Stimulated activated naive CD4-positive, alpha-beta T cell (primary cell): ENCODE results near the gene IGF1R.
"Not testable (repeated sequence)": the region's sequence is repeated elsewhere in the genome, so short reads cannot be mapped to it uniquely, and the experiment has no call there.

Experiments
- DNase-seq, 6 experiments: peaks; one replicate each; lab custom pipeline; 2025; lab: John Stamatoyannopoulos, UW

Gene IGF1R

GRCh38 chr15:98959640-98960007 is 311.3 kb downstream of the IGF1R start:
- DNase-seq = no peak

DNA sequence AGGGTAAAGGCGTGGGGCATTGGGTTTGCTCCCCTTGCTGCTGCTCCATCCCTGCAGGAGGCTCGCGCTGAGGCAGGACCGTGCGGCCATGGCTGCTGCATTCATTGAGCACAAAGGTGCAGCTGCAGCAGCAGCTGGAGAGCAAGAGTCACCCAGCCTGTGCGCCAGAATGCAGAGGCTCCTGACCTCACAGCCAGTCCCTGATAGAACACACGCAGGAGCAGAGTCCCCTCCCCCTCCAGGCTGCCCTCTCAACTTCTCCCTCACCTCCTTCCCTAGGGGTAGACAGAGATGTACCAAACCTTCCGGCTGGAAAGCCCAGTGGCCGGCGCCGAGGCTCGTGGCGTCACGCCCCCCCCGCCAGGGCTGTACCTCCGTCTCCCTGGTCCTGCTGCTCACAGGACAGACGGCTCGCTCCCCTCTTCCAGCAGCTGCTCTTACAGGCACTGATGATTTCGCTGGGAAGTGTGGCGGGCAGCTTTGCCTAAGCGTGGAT is 312.3 kb downstream of the IGF1R start:
- DNase-seq = no peak

- DNase-seq = no peak
Observed at GRCh38 chr15:98963444-98963843, 315.1 kb downstream of the IGF1R start.

- no peak for DNase-seq
Observed at GRCh38 chr15:98964466-98965133, 316.3 kb downstream of the IGF1R start.

DNA sequence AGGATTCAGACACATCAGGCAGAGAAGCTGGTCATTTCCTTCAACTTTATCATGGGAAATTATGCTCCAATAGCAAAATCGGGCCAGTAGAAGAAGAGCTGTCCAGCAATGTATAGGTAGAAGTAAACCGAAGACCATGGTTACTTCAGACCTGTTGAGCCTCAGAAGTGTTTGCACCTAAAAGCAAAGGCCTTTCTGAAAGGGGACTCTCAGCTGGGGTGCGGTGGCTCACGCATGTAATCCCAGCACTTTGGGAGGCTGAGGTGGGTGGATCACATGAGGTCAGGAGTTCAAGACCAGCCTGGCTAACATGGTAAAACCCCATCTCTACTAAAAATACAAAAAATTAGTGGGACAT is 316.8 kb downstream of the IGF1R start:
- not testable (repeated sequence) for DNase-seq

DNA sequence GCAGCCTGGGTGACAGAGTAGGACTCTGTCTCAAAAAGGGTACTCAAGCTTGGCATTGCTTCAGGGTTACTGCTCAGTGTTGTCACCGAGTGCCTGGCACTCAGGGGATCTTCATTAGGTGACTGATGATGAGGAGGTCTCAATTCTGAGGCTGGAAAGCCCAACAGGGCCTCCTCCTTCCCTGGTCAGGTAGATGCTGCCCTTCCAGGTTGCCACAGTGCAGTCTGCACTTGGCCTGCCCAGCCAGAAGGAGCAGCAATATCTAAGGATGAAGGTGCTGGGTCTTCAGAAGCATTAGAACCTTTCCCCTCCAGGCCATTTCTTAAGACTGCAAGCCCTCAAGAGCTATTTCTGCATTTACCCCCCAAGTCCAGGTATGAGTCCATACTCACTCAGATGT is 317.3 kb downstream of the IGF1R start:
- no peak for DNase-seq

- no peak for DNase-seq
Observed at GRCh38 chr15:98966091-98966787, 317.9 kb downstream of the IGF1R start.

DNA sequence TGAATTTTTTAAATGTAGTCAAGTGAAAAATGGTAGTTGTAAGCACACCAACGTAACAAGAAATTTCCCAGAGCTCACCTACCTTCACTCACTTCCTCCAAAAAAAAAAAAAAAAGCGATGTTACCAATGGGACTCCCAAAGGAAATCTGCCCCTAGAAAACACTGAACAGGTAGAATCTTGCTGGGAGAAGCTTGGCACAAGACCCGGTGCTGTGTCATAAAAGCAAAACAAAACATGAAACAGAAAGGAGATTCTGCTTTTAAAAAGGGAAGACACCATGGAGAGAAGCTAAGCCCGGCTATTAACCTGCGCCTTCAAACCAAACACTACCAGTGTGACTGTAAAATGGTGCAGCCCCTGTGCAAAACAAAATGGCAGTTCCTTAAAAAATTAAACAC is 318.8 kb downstream of the IGF1R start:
- DNase-seq = no peak

DNA sequence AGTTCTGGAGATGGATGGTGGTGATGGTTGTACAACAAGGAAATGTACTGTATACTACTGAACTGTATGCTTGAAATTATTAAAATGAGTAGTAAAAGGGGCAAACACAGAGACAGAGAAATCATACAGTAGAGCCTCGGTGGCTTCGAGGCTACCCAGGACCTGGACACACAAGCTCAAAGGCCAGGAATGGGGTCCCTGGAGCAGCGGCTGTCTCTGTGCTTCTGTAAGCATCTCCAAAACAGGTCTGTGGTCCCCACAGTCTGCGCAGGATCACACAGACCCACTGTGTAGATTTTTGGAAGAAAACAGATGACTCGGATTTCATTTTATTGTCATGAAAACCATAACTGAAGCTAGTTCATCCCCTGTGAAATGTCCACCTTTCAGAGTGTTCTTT is 319.6 kb downstream of the IGF1R start:
- no peak for DNase-seq

- DNase-seq = no peak
Observed at GRCh38 chr15:98968576-98968975, 320.2 kb downstream of the IGF1R start.

GRCh38 chr15:98969126-98969735 is 320.9 kb downstream of the IGF1R start:
- no peak for DNase-seq

DNA sequence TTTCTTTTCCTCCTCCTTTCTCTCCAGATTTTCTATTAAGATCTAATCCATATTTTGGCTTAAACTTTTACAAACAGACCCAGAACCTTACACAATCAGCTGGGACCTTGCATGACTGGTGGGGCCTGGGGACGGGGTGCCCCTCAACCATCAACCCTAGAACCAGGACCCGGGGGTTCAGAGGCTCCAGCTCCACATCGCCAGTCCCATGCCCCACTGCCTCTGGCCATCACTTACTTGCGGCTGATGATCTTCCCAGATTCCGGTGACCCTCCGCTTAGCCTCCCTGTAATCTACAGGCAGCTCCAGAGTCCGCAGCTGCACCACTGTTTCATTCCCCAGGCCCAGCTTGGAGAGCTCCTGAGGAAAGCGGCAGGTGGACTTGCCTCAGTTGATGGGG is 322.5 kb downstream of the IGF1R start:
- no peak for DNase-seq

GRCh38 chr15:98976500-98976899 is 328.2 kb downstream of the IGF1R start:
- DNase-seq = no peak

DNA sequence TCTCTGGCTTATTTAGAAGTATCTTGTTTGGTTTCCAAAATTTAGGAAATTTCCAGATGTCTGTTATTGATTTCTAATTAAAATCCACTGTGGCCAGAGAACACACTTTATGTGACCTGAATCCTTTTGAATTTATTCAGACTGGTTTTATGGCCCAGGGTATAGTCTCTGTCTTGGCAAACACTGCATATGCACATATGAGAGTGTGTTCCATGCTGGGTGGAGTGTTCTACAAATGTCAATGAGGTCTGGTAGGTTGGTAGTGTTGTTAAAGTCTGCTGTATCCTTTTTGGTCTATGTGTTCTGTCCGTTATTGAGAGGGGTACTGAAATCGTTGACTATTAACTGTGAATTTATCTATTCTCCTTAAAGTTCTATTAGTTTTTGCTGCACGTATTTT is 329.1 kb downstream of the IGF1R start:
- DNase-seq = no peak

DNA sequence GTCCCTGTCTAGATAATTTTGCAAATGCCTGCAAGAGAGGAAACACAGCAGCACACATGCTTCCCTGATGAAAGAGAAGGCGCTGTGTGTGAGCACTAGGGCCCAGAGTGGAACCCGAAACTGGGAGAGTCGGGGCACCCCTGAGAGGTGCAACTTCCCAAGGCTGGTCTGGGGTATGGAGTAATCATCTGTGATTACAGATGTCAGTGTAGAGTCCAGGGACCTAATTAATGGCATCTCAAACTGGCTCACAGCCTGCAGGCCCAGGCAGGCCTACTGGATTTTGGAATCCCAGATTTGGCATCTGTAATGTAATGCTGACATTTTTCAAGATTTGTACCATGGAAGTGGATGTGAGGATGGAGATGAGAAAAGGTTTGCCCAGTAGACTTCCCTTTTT is 329.8 kb downstream of the IGF1R start:
- DNase-seq = no peak

DNA sequence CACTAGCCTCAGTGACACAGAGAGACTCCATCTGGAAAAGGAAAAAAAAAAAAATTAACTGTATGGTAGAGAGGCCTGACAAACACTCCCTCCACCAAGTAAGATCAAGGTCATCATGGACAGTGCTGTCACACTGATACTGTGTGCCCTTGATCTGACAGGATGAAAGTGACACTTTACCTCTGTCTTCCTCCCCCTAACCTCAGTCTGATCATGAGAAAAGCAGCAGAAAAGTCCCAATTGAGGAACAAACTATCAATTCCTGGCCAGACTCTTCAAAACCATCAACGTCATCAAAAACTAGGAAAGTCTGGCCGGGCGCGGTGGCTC is 332.5 kb downstream of the IGF1R start:
- DNase-seq = no peak

- no peak for DNase-seq
Observed at GRCh38 chr15:98981851-98982722, 333.7 kb downstream of the IGF1R start.

- no peak for DNase-seq
Observed at GRCh38 chr15:98983334-98983733, 335.0 kb downstream of the IGF1R start.

- no peak for DNase-seq
Observed at GRCh38 chr15:98986281-98986680, 337.9 kb downstream of the IGF1R start.

DNA sequence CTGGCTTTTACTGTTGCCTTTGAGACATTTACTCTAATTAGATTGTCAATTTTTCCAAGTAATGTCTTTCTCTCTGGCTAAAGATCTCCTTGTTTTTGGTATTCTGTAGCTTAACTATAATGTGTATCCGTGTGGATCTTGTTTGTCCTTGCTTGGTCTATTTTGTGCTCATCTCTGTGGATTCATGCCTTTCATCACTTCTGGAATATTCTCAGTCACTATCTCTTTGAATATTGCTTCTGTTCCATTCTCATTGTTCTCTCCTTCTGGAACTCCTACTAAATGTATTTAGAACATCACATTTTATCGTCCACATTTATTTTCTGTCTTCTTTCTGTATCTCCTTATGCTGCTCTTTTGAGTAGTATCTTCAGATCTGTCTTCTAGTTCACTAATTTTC is 346.6 kb downstream of the IGF1R start:
- no peak for DNase-seq

- no peak for DNase-seq
Observed at GRCh38 chr15:98996169-98996568, 347.8 kb downstream of the IGF1R start.

GRCh38 chr15:98996624-98997023 is 348.3 kb downstream of the IGF1R start:
- no peak for DNase-seq

- DNase-seq = no peak
Observed at GRCh38 chr15:98997312-98997711, 349.0 kb downstream of the IGF1R start.
